Ectodermal cell (in vitro differentiated cells): Measurements from ENCODE around the gene ITGB1.

Experiments used
- H3K27ac ChIP-seq: 2 replicates; pipeline ENCODE4 v1.7.0; 2013; ENCODE audit warnings: mild to moderate bottlenecking, low read depth, low read length; ENCODE audit not compliant: insufficient read depth, poor library complexity, severe bottlenecking
- H3K27me3 ChIP-seq: 2 replicates; pipeline ENCODE4 v1.7.0; 2013; ENCODE audit warnings: mild to moderate bottlenecking, low read length; ENCODE audit not compliant: insufficient read depth, control insufficient read depth, poor library complexity, severe bottlenecking
- H3K36me3 ChIP-seq: one replicate; pipeline ENCODE4 v1.7.0; 2013; ENCODE audit warnings: low read length; ENCODE audit not compliant: control insufficient read depth, insufficient read depth
- H3K4me1 ChIP-seq: one replicate; pipeline ENCODE4 v1.7.0; 2013; ENCODE audit warnings: low read length; ENCODE audit not compliant: control insufficient read depth, insufficient read depth
- H3K4me3 ChIP-seq: 2 replicates; pipeline ENCODE4 v1.7.0; 2013; ENCODE audit warnings: low read depth, low read length, control low read depth; ENCODE audit not compliant: insufficient read depth
- H3K9me3 ChIP-seq: 2 replicates; pipeline ENCODE4 v1.7.0; 2013; ENCODE audit warnings: mild to moderate bottlenecking, low read length, moderate library complexity; ENCODE audit not compliant: control insufficient read depth
- WGBS, 2 experiments: methylation state at CpG; one replicate each; pipeline ENCODE4 v1.1.7; 2013; ENCODE audit warnings: missing lambda C conversion rate in 2 of 2; 5-methylcytosine and 5-hydroxymethylcytosine counted together

ITGB1 gene

GRCh38 chr10:32990811-32991210, 32.8 kb upstream of the ITGB1 start:
- Histone ChIP-seq H3K27ac (no peak overlapping the region), H3K4me1 (peaks cover 4% of the 10 kb centered on the region), H3K4me3 (no peak overlapping the region), H3K9me3 (no peaks in the 10 kb centered on the region), H3K27me3 (no peaks in the 10 kb centered on the region), H3K36me3 (no peaks in the 10 kb centered on the region)

GRCh38 chr10:32988604-32989003, 30.6 kb upstream of the ITGB1 start:
- H3K36me3 ChIP-seq, result no peaks in the 10 kb centered on the region
- 75 to 80% methylated on average over 1 of the region's 3 CpGs for WGBS, 2 experiments

GRCh38 chr10:32987172-32987571, 29.1 kb upstream of the ITGB1 start:
- H3K36me3 ChIP-seq, result no peaks in the 10 kb centered on the region
- no peaks in the 10 kb centered on the region for H3K27me3 ChIP-seq
- H3K27ac ChIP-seq, result no peak overlapping the region
- 93 to 100% methylated on average over 1 of the region's 1 CpG for WGBS, 2 experiments
- no peaks in the 10 kb centered on the region for H3K4me1 ChIP-seq
- no peak overlapping the region for H3K4me3 ChIP-seq
- H3K9me3 ChIP-seq, result no peaks in the 10 kb centered on the region

More at GRCh38 chr10:32988604-32989003, 30.6 kb upstream of the ITGB1 start:
- Histone ChIP-seq H3K4me1 (no peaks in the 10 kb centered on the region), H3K9me3 (no peaks in the 10 kb centered on the region), H3K27ac (no peak overlapping the region), H3K4me3 (no peak overlapping the region), H3K27me3 (no peaks in the 10 kb centered on the region)

- Histone ChIP-seq H3K9me3 (no peaks in the 10 kb centered on the region), H3K27me3 (no peaks in the 10 kb centered on the region), H3K4me1 (peaks cover 4% of the 10 kb centered on the region), H3K27ac (no peak overlapping the region), H3K36me3 (no peaks in the 10 kb centered on the region), H3K4me3 (no peak overlapping the region)
- WGBS, 2 experiments, result 83 to 91% methylated on average over 4 of the region's 4 CpGs
Measured at GRCh38 chr10:32985775-32986350, 27.8 kb upstream of the ITGB1 start.

GRCh38 chr10:32985341-32985764, 27.3 kb upstream of the ITGB1 start:
- Histone ChIP-seq H3K9me3 (no peaks in the 10 kb centered on the region), H3K4me3 (no peak overlapping the region), H3K27me3 (no peaks in the 10 kb centered on the region), H3K4me1 (peaks cover 7% of the 10 kb centered on the region), H3K27ac (no peak overlapping the region), H3K36me3 (no peaks in the 10 kb centered on the region)
- 89 to 93% methylated on average over 4 of the region's 4 CpGs for WGBS, 2 experiments

GRCh38 chr10:32984003-32984600, 26.1 kb upstream of the ITGB1 start:
- no peak overlapping the region for H3K27ac ChIP-seq
- H3K4me1 ChIP-seq, result peaks cover 11% of the 10 kb centered on the region
- no peak overlapping the region for H3K4me3 ChIP-seq
- WGBS, 2 experiments, result 92% methylated on average over 4 of the region's 4 CpGs
- H3K27me3 ChIP-seq, result no peaks in the 10 kb centered on the region
- no peaks in the 10 kb centered on the region for H3K36me3 ChIP-seq
- H3K9me3 ChIP-seq, result no peaks in the 10 kb centered on the region

- H3K27ac ChIP-seq, result peak overlapping the region; percentile 20
- 74 to 81% methylated on average over 2 to 4 of the region's 4 CpGs for WGBS, 2 experiments
- H3K9me3 ChIP-seq, result no peaks in the 10 kb centered on the region
- H3K4me1 ChIP-seq, result peaks cover 11% of the 10 kb centered on the region
- no peaks in the 10 kb centered on the region for H3K27me3 ChIP-seq
- no peaks in the 10 kb centered on the region for H3K36me3 ChIP-seq
- no peak overlapping the region for H3K4me3 ChIP-seq
Measured at GRCh38 chr10:32982911-32983909, 25.2 kb upstream of the ITGB1 start.

GRCh38 chr10:32982293-32982709, 24.3 kb upstream of the ITGB1 start:
- no peak overlapping the region for H3K4me3 ChIP-seq
- H3K9me3 ChIP-seq, result no peaks in the 10 kb centered on the region
- 92 to 93% methylated on average over 9 of the region's 9 CpGs for WGBS, 2 experiments
- no peak overlapping the region for H3K27ac ChIP-seq
- H3K4me1 ChIP-seq, result peaks cover 11% of the 10 kb centered on the region
- no peaks in the 10 kb centered on the region for H3K36me3 ChIP-seq
- no peaks in the 10 kb centered on the region for H3K27me3 ChIP-seq

- H3K4me3 ChIP-seq, result no peak overlapping the region
- H3K36me3 ChIP-seq, result no peaks in the 10 kb centered on the region
- H3K4me1 ChIP-seq, result peaks cover 11% of the 10 kb centered on the region
- H3K27ac ChIP-seq, result no peak overlapping the region
- WGBS, 2 experiments, result 73 to 87% methylated on average over 4 of the region's 4 CpGs
- H3K9me3 ChIP-seq, result no peaks in the 10 kb centered on the region
- no peaks in the 10 kb centered on the region for H3K27me3 ChIP-seq
Measured at GRCh38 chr10:32981760-32982159, 23.7 kb upstream of the ITGB1 start.
